H9 (cell line): ENCODE results near the gene MRO. TPM values are rescaled to one million over a fixed set of nuclear protein-coding genes. Genes with fewer than 3 reads are reported as not detected.
A peak's percentile ranks its signal among the peaks of the same experiment; 100 is the strongest.

Experiments used
- DNase-seq: peaks from one replicate; pipeline ENCODE4 v3.0.0-alpha.2; 2017
- H2AFZ ChIP-seq: one replicate; pipeline ENCODE4 v1.6.1; 2013; ENCODE audit warnings: mild to moderate bottlenecking, low read length, control low read depth, moderate library complexity
- H2AK5ac ChIP-seq: 2 replicates; pipeline ENCODE4 v1.6.1; 2013; ENCODE audit warnings: low read length, control low read depth, mixed read lengths; ENCODE audit not compliant: insufficient read length
- H2BK120ac ChIP-seq: one replicate; pipeline ENCODE4 v1.6.1; 2013; ENCODE audit warnings: low read depth, mild to moderate bottlenecking, low read length, control low read depth, inconsistent platforms; ENCODE audit not compliant: poor library complexity, severe bottlenecking
- H2BK12ac ChIP-seq: 2 replicates; pipeline ENCODE4 v1.6.1; 2013; ENCODE audit warnings: low read length, control low read depth, mixed read lengths, low read depth; ENCODE audit not compliant: insufficient read length
- H2BK15ac ChIP-seq: 2 replicates; pipeline ENCODE4 v1.6.1; 2013; ENCODE audit warnings: low read depth, low read length, control low read depth
- H2BK20ac ChIP-seq: one replicate; pipeline ENCODE4 v1.6.1; 2013; ENCODE audit warnings: low read depth, mild to moderate bottlenecking, low read length, control low read depth, inconsistent platforms; ENCODE audit not compliant: poor library complexity, severe bottlenecking
- H2BK5ac ChIP-seq: 2 replicates; pipeline ENCODE4 v1.6.1; 2013; ENCODE audit warnings: low read length, control low read depth, mixed read lengths; ENCODE audit not compliant: insufficient read length
- H3K14ac ChIP-seq: 2 replicates; pipeline ENCODE4 v1.6.1; 2013; ENCODE audit warnings: low read length, control low read depth; ENCODE audit not compliant: insufficient read depth
- H3K18ac ChIP-seq: 2 replicates; pipeline ENCODE4 v1.6.1; 2013; ENCODE audit warnings: low read depth, mild to moderate bottlenecking, mixed read lengths, low read length, control low read depth; ENCODE audit not compliant: insufficient read length
- H3K23ac ChIP-seq: 2 replicates; pipeline ENCODE4 v1.6.1; 2013; ENCODE audit warnings: low read length, control low read depth, mixed read lengths, low read depth; ENCODE audit not compliant: insufficient read length
- H3K23me2 ChIP-seq: 2 replicates; pipeline ENCODE4 v1.6.1; 2013; ENCODE audit warnings: low read depth, mild to moderate bottlenecking, mixed read lengths, low read length, control low read depth; ENCODE audit not compliant: insufficient read length, poor library complexity, severe bottlenecking
- H3K27ac ChIP-seq: 2 replicates; pipeline ENCODE4 v1.5.1; 2013; ENCODE audit warnings: low read length, control low read depth, mixed read lengths, low read depth; ENCODE audit not compliant: insufficient read length
- H3K27me3 ChIP-seq: 2 replicates; pipeline ENCODE4 v1.6.1; 2013; ENCODE audit warnings: low read length, control low read depth, inconsistent platforms; ENCODE audit not compliant: insufficient read depth
- H3K4ac ChIP-seq: 2 replicates; pipeline ENCODE4 v1.6.1; 2013; ENCODE audit warnings: low read depth, mild to moderate bottlenecking, control low read depth, inconsistent platforms, low read length, moderate library complexity
- H3K4me1 ChIP-seq: 2 replicates; pipeline ENCODE4 v1.6.1; 2013; ENCODE audit warnings: low read length, control low read depth, inconsistent platforms; ENCODE audit not compliant: insufficient read depth
- H3K4me2 ChIP-seq: 2 replicates; pipeline ENCODE4 v1.6.1; 2013; ENCODE audit warnings: low read length, control low read depth, mixed read lengths; ENCODE audit not compliant: insufficient read length, insufficient read depth
- H3K56ac ChIP-seq: 2 replicates; pipeline ENCODE4 v1.6.1; 2013; ENCODE audit warnings: low read depth, mild to moderate bottlenecking, mixed read lengths, low read length, control low read depth; ENCODE audit not compliant: insufficient read length
- H3K79me1 ChIP-seq: 2 replicates; pipeline ENCODE4 v1.6.1; 2013; ENCODE audit warnings: low read depth, mild to moderate bottlenecking, moderate library complexity, low read length, control low read depth, inconsistent platforms; ENCODE audit not compliant: insufficient read depth, poor library complexity, severe bottlenecking
- H3K79me2 ChIP-seq: 2 replicates; pipeline ENCODE4 v1.6.1; 2013; ENCODE audit warnings: low read length, control low read depth, inconsistent platforms; ENCODE audit not compliant: insufficient read depth
- H3K9ac ChIP-seq: 2 replicates; pipeline ENCODE4 v1.6.1; 2013; ENCODE audit warnings: low read length, control low read depth, mixed read lengths; ENCODE audit not compliant: insufficient read length; ENCODE audit errors: extremely low read depth
- H3K9me3 ChIP-seq: one replicate; pipeline ENCODE4 v1.6.1; 2013; ENCODE audit warnings: low read depth, low read length, inconsistent platforms; ENCODE audit not compliant: control insufficient read depth
- H3T11ph ChIP-seq: one replicate; pipeline ENCODE4 v1.6.1; 2013; ENCODE audit warnings: mild to moderate bottlenecking, low read length, control low read depth, inconsistent platforms
- H4K20me1 ChIP-seq: one replicate; pipeline ENCODE4 v1.6.1; 2013; ENCODE audit not compliant: control insufficient read depth, insufficient read length, insufficient read depth
- H4K5ac ChIP-seq: 2 replicates; pipeline ENCODE4 v1.6.1; 2013; ENCODE audit warnings: low read depth, mild to moderate bottlenecking, mixed read lengths, low read length, control low read depth; ENCODE audit not compliant: insufficient read length
- H4K8ac ChIP-seq: replicated peaks from 2 replicates; pipeline ENCODE4 v1.6.1; 2013; ENCODE audit warnings: low read length, control low read depth, mixed read lengths, low read depth; ENCODE audit not compliant: insufficient read length
- H4K91ac ChIP-seq: 2 replicates; pipeline ENCODE4 v1.6.1; 2013; ENCODE audit warnings: low read depth, mild to moderate bottlenecking, moderate library complexity, mixed read lengths, low read length, control low read depth; ENCODE audit not compliant: insufficient read length
- H3K27ac Mint-ChIP-seq, 3 experiments: 2 replicates in 2 of 3; 3 replicates in 1 of 3; pipeline ENCODE4 v1.8.0; 2020 to 2021; ENCODE audit warnings: mixed read lengths in 3 of 3, mild to moderate bottlenecking in 1 of 3, moderate library complexity in 1 of 3
- H3K27me3 Mint-ChIP-seq: 2 replicates; pipeline ENCODE4 v1.8.0; 2021; ENCODE audit warnings: low read depth, mild to moderate bottlenecking, moderate library complexity, mixed read lengths
- H3K36me3 Mint-ChIP-seq, 3 experiments: 2 replicates in 2 of 3; 3 replicates in 1 of 3; pipeline ENCODE4 v1.8.0; 2020 to 2021; ENCODE audit warnings: low read depth in 3 of 3, mixed read lengths in 3 of 3; ENCODE audit not compliant: insufficient read depth in 1 of 3
- H3K4me1 Mint-ChIP-seq, 2 experiments: 2 replicates each; pipeline ENCODE4 v1.8.0; 2020; ENCODE audit warnings: mixed read lengths in 2 of 2
- H3K4me3 Mint-ChIP-seq, 2 experiments: 2 replicates in 1 of 2; 3 replicates in 1 of 2; pipeline ENCODE4 v1.8.0; 2020 to 2021; ENCODE audit warnings: mild to moderate bottlenecking in 2 of 2, mixed read lengths in 2 of 2, moderate library complexity in 1 of 2
- H3K9me3 Mint-ChIP-seq, 2 experiments: 2 replicates in 1 of 2; 3 replicates in 1 of 2; pipeline ENCODE4 v1.8.0; 2020; ENCODE audit warnings: mild to moderate bottlenecking in 2 of 2, mixed read lengths in 2 of 2, moderate library complexity in 1 of 2
- CTCF ChIP-seq: fragments of 200-600 bp; sonication (generic); conservative IDR thresholded peaks from 3 replicates; pipeline ENCODE4 v1.8.0; 2021; ENCODE audit warnings: antibody characterized with exemption, mild to moderate bottlenecking
- WGBS: extraction: QIAGEN DNeasy Blood & Tissue Kit; methylation state at CpG from one replicate; pipeline ENCODE4 v1.1.7; 2013; ENCODE audit warnings: missing lambda C conversion rate, low lambda C conversion rate, mixed read lengths; ENCODE audit not compliant: insufficient read length; ENCODE audit errors: extremely low coverage; 5-methylcytosine and 5-hydroxymethylcytosine counted together
- total RNA-seq: library from RNA; stranded (reverse); gene quantifications from 2 replicates; pipeline ENCODE4 v1.2.1, GENCODE V29; 2021

MRO gene
- total RNA-seq, 1 experiment from 2014 or later, result 0.57 TPM

- Histone ChIP-seq H3K27ac (no peak overlapping the region), H2BK12ac (no peak overlapping the region), H3T11ph (no peak overlapping the region), H3K79me2 (no peaks in the 10 kb centered on the region), H3K4ac (no peak overlapping the region), H2AFZ (no peak overlapping the region), H3K79me1 (no peaks in the 10 kb centered on the region), H3K9me3 (no peaks in the 10 kb centered on the region), H2BK15ac (no peak overlapping the region), H3K9ac (no peak overlapping the region), H2BK120ac (no peak overlapping the region), H3K23ac (no peak overlapping the region), H4K20me1 (no peaks in the 10 kb centered on the region), H2AK5ac (no peak overlapping the region), H4K91ac (no peak overlapping the region), H3K27me3 (no peaks in the 10 kb centered on the region), H3K4me1 (peaks cover 3% of the 10 kb centered on the region; the same call in 1 of the 2 replicates), H3K56ac (no peak overlapping the region), H2BK20ac (no peak overlapping the region), H3K18ac (no peak overlapping the region), H3K23me2 (no peaks in the 10 kb centered on the region), H2BK5ac (no peak overlapping the region), H4K8ac (no peak overlapping the region), H3K14ac (no peak overlapping the region), H3K4me2 (no peak overlapping the region), H4K5ac (no peak overlapping the region)
- H3K4me1 Mint-ChIP-seq, result peaks cover 11 to 15% of the 10 kb centered on the region in 2 experiments
- H3K9me3 Mint-ChIP-seq, result no peaks in the 10 kb centered on the region
- no peaks in the 10 kb centered on the region; the same call in 1 of the 2 replicates for H3K27me3 Mint-ChIP-seq
- no peak for DNase-seq
- H3K27ac Mint-ChIP-seq, result peak overlapping the region in 1 of 3 experiments; percentile 45; a peak in 1 of 7 replicates
- WGBS, result no CpG with 5 or more reads among the region's 5 CpGs
- H3K36me3 Mint-ChIP-seq, result no peaks in the 10 kb centered on the region
- no peak for TF ChIP-seq CTCF
- H3K4me3 Mint-ChIP-seq, result no peak overlapping the region
Observed at GRCh38 chr18:50826027-50826426, 6.2 kb upstream of the MRO start.
